Osteocyte (in vitro differentiated cells): ENCODE results near the gene NAALADL2. TPM values are rescaled to one million over a fixed set of nuclear protein-coding genes. Genes with fewer than 3 reads are reported as not detected.

Source experiments
- DNase-seq: peaks from one replicate; pipeline ENCODE4 v3.0.0; 2021; ENCODE audit warnings: mixed read lengths; ENCODE audit not compliant: unreplicated experiment; ENCODE audit errors: extremely low spot score
- H3K27ac Mint-ChIP-seq: one replicate; pipeline ENCODE4 v1.8.0; 2021; ENCODE audit warnings: mild to moderate bottlenecking, mixed read lengths; ENCODE audit not compliant: unreplicated experiment
- H3K27me3 Mint-ChIP-seq: one replicate; pipeline ENCODE4 v1.8.0; 2021; ENCODE audit warnings: mixed read lengths; ENCODE audit not compliant: unreplicated experiment
- H3K36me3 Mint-ChIP-seq: one replicate; pipeline ENCODE4 v1.8.0; 2021; ENCODE audit warnings: mixed read lengths; ENCODE audit not compliant: unreplicated experiment
- H3K4me1 Mint-ChIP-seq: one replicate; pipeline ENCODE4 v1.8.0; 2021; ENCODE audit warnings: mixed read lengths; ENCODE audit not compliant: unreplicated experiment
- H3K4me3 Mint-ChIP-seq: one replicate; pipeline ENCODE4 v1.8.0; 2021; ENCODE audit warnings: mild to moderate bottlenecking, moderate library complexity, mixed read lengths; ENCODE audit not compliant: unreplicated experiment
- H3K9me3 Mint-ChIP-seq: one replicate; pipeline ENCODE4 v1.8.0; 2021; ENCODE audit warnings: mixed read lengths; ENCODE audit not compliant: unreplicated experiment
- total RNA-seq: library from RNA; stranded (reverse); gene quantifications from 2 replicates; pipeline ENCODE4 v1.2.1, GENCODE V29; 2021
- TF ChIP-seq, protein P1 (sequence below): fragments of 200-600 bp; sonication (generic); IDR thresholded peaks from 2 replicates; pipeline ENCODE4 v1.5.0; 2021; ENCODE audit warnings: antibody characterized with exemption, mild to moderate bottlenecking, moderate library complexity

The NAALADL2 gene
- total RNA-seq, 1 donor from 2014 or later, result 16.1 TPM

DNA sequence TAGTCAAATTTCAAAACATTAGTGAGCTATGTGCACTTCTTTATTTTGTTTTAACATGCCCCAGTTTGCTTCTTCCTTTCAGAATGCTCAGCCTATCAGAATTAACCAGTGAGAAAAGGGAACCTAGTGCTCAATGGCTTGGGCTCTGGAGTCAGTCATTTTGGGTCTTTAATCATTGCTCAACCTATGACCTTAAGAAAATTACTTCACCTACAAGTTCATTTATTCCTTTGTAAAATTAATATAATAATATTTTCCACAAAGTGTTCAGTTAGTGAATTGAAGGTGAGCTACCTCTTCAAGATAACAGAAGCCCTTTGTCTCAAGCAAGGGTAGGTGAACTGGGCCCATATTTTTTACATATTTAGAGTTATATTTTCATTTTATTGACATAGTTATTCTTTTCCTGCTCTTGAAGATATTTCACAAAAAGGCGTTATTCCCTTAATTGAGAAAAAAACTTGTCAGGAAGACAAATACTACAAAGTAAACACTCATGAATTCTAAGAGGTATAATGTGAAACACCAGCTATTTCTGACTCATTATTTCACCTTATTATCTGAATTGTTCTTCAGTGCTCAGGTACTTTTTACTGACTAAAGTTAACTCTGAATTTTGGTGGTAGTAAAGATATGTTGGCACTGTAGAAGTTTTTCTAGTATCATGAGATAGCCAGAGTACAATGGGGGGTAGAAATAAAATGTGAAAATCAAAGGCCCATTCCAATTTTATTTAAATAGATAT lies 415.5 kb downstream of the NAALADL2 start:
- Mint-ChIP-seq H3K9me3 (peaks cover 4% of the 10 kb centered on the region), H3K36me3 (no peaks in the 10 kb centered on the region), H3K4me3 (no peak overlapping the region), H3K27me3 (no peaks in the 10 kb centered on the region), H3K4me1 (peaks cover 19% of the 10 kb centered on the region), H3K27ac (no peak overlapping the region)
- TF ChIP-seq, protein P1, sequence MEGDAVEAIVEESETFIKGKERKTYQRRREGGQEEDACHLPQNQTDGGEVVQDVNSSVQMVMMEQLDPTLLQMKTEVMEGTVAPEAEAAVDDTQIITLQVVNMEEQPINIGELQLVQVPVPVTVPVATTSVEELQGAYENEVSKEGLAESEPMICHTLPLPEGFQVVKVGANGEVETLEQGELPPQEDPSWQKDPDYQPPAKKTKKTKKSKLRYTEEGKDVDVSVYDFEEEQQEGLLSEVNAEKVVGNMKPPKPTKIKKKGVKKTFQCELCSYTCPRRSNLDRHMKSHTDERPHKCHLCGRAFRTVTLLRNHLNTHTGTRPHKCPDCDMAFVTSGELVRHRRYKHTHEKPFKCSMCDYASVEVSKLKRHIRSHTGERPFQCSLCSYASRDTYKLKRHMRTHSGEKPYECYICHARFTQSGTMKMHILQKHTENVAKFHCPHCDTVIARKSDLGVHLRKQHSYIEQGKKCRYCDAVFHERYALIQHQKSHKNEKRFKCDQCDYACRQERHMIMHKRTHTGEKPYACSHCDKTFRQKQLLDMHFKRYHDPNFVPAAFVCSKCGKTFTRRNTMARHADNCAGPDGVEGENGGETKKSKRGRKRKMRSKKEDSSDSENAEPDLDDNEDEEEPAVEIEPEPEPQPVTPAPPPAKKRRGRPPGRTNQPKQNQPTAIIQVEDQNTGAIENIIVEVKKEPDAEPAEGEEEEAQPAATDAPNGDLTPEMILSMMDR, result no peak
- no peak for DNase-seq

DNA sequence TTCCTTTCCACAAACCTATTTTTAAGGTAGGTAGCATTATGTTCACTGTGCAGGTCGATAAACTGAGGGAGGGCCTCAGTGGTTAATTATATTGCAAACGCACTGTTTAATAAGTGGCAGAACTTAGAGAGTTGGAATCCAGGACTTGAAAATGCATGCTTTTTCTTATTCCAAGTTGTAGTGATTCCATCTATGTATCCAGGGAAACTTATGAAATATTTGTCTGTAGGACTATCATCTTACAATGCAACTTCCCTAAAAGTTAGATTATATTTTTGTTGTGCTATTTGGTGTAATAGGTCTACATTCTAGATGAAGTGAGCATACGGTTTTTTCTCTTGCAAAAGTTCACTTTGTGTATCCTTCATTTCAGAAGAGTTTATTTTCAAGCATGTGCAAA lies 419.5 kb downstream of the NAALADL2 start:
- Mint-ChIP-seq H3K27me3 (no peaks in the 10 kb centered on the region), H3K36me3 (no peaks in the 10 kb centered on the region), H3K27ac (no peak overlapping the region), H3K9me3 (peaks cover 4% of the 10 kb centered on the region), H3K4me1 (peaks cover 11% of the 10 kb centered on the region), H3K4me3 (no peak overlapping the region)
- TF ChIP-seq, protein P1, result no peak
- no peak for DNase-seq

DNA sequence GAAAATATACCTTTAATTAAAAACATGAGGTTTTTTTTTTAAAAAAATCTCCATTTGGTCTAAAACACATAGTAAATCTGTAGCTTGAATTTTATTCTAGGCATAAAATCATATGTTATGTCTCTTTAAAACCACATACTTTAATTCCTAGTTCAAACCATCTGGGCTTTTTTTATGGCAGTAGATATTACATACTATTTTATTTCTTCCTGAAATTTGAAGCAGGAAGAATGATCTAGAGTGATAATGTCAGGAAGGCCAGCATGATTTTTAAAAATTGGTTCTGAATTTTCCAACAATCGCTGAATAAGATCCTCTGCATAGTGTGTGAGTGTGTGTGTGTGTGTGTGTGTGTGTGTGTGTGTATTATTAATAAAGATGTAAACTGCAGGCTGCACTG lies 420.3 kb downstream of the NAALADL2 start:
- Mint-ChIP-seq H3K27ac (no peak overlapping the region), H3K9me3 (peaks cover 4% of the 10 kb centered on the region), H3K4me3 (no peak overlapping the region), H3K4me1 (peaks cover 11% of the 10 kb centered on the region), H3K27me3 (no peaks in the 10 kb centered on the region), H3K36me3 (no peaks in the 10 kb centered on the region)
- no peak for DNase-seq
- TF ChIP-seq, protein P1, result no peak

DNA sequence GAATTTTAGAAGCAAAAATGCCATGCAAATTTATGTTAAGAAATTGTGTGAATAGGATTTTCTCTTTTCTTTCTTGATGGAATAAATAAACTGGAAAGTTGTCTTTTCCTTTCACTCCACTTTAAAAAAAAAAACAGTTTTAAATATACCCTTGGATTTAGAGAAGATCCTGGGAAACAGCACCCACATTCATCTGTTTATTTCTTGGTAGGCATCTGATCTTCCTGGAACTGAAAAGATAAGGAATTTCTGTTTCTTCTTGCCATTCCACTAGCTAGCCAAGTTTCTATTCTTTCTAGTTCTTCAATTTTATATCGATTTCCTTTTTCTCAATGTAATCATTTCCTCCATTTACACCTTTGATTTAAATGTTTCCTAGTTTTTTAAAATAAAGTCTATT lies 420.8 kb downstream of the NAALADL2 start:
- Mint-ChIP-seq H3K27me3 (no peaks in the 10 kb centered on the region), H3K9me3 (peaks cover 4% of the 10 kb centered on the region), H3K4me1 (peaks cover 11% of the 10 kb centered on the region), H3K27ac (no peak overlapping the region), H3K36me3 (no peaks in the 10 kb centered on the region), H3K4me3 (no peak overlapping the region)
- TF ChIP-seq, protein P1, result no peak
- DNase-seq, result no peak

DNA sequence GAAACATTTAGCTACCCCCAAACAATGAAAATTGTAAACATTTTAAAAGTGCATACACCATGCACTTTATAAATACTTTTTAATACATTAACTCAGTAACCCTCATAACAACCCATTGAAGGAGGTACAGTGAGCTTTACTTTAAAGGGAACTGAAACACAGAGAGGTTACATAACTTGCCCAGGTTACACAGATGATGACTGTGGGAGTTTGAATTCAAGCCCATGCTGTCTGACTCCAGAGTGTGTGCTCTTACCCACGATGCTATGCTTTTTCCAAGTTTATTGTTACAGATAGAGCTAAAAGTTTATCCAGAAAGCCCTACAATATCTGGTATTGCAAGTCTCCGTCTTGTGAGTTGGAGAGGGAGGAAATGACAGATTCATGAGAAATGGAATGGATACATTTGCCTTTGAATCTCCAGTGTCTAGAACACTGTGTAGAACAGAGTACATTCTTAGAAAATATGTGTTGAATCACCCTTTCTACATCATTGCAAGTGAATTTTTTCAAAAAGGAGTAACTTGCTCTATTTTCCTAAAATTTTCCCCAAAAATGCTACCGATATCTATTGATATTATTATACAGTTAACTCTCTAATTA lies 428.3 kb downstream of the NAALADL2 start:
- Mint-ChIP-seq H3K36me3 (no peaks in the 10 kb centered on the region), H3K27me3 (no peaks in the 10 kb centered on the region), H3K9me3 (no peaks in the 10 kb centered on the region), H3K27ac (no peak overlapping the region), H3K4me3 (no peak overlapping the region), H3K4me1 (peaks cover under 1% of the 10 kb centered on the region)
- TF ChIP-seq, protein P1, result no peak
- DNase-seq, result no peak
